PFSK-1 (cell line): ENCODE measurements around the gene SUGP2.

Experiments
- POLR2AphosphoS5 ChIP-seq: IDR thresholded peaks from 2 replicates; pipeline ENCODE4 v1.6.1; 2012; ENCODE audit warnings: low read depth, mild to moderate bottlenecking, control low read depth, low read length, moderate library complexity
- SIN3A ChIP-seq: IDR thresholded peaks from 2 replicates; pipeline ENCODE4 v1.6.1; 2012; ENCODE audit warnings: mild to moderate bottlenecking, low read length, moderate library complexity, borderline replicate concordance; ENCODE audit not compliant: insufficient read depth

- TF ChIP-seq POLR2AphosphoS5 = no peak
- TF ChIP-seq SIN3A = no peak
Observed at GRCh38 chr19:18960370-18960769, 72.9 kb downstream of the SUGP2 start.
